Common myeloid progenitor, CD34-positive (primary cell): Measurements from ENCODE around the gene GPR68.
"Not testable (repeated sequence)": the region's sequence is repeated elsewhere in the genome, so short reads cannot be mapped to it uniquely, and the experiment has no call there.

Experiments
- CTCF ChIA-PET: fragments of 350-600 bp; sonication (Branson Sonifier 250); formaldehyde crosslinking; loops from one replicate; lab custom pipeline; 2021; ENCODE audit warnings: antibody characterized with exemption; lab: Charles Lee
- POLR2A ChIA-PET: fragments of 350-600 bp; sonication (Branson Sonifier 250); formaldehyde crosslinking; loops from one replicate; lab custom pipeline; 2021; ENCODE audit warnings: antibody characterized with exemption; lab: Charles Lee
- DNase-seq, 3 donors: peaks; one replicate each; pipeline versions ENCODE4 v3.0.0 to v3.0.0-alpha.2; 2013
- H3K27ac ChIP-seq, 2 experiments: 1 replicate in 1 of 2; 2 replicates in 1 of 2; pipeline ENCODE4 v1.7.0; 2013; ENCODE audit warnings: inconsistent platforms in 2 of 2, low read length in 2 of 2, mild to moderate bottlenecking in 2 of 2, low read depth in 1 of 2, moderate library complexity in 1 of 2; ENCODE audit not compliant: severe bottlenecking in 2 of 2, insufficient read depth in 1 of 2, poor library complexity in 1 of 2
- H3K27me3 ChIP-seq, 5 experiments: replicated peaks in 2 of 5; 1 replicate in 3 of 5; 2 replicates in 2 of 5; pipeline versions ENCODE4 v1.6.1 to v1.7.0; 2013; ENCODE audit warnings: low read length in 4 of 5, mild to moderate bottlenecking in 2 of 5, moderate library complexity in 2 of 5, inconsistent platforms in 1 of 5; ENCODE audit not compliant: insufficient read depth in 5 of 5, control insufficient read depth in 4 of 5
- H3K36me3 ChIP-seq, 4 experiments: 1 replicate in 2 of 4; 2 replicates in 2 of 4; pipeline versions ENCODE4 v1.6.1 to v1.7.0; 2013; ENCODE audit warnings: low read length in 3 of 4, control low read depth in 1 of 4, mild to moderate bottlenecking in 1 of 4; ENCODE audit not compliant: control insufficient read depth in 4 of 4, insufficient read depth in 4 of 4
- H3K4me1 ChIP-seq, 4 experiments: 1 replicate in 3 of 4; 2 replicates in 1 of 4; pipeline versions ENCODE4 v1.6.1 to v1.7.1; 2013; ENCODE audit warnings: low read length in 3 of 4, mild to moderate bottlenecking in 3 of 4, control low read depth in 1 of 4, inconsistent platforms in 1 of 4, moderate library complexity in 1 of 4; ENCODE audit not compliant: control insufficient read depth in 4 of 4, insufficient read depth in 4 of 4; ENCODE audit errors: control extremely low read depth in 1 of 4
- H3K4me3 ChIP-seq, 7 experiments: 1 replicate in 4 of 7; 2 replicates in 3 of 7; pipeline versions ENCODE4 v1.5.1 to v1.7.0; 2013; ENCODE audit warnings: mild to moderate bottlenecking in 7 of 7, low read length in 6 of 7, moderate library complexity in 6 of 7, inconsistent platforms in 2 of 7, low read depth in 2 of 7, control low read depth in 1 of 7; ENCODE audit not compliant: insufficient read depth in 4 of 7, control insufficient read depth in 1 of 7; ENCODE audit errors: extremely low read depth in 1 of 7
- H3K9me3 ChIP-seq, 5 experiments: 1 replicate in 4 of 5; 2 replicates in 1 of 5; pipeline versions ENCODE4 v1.6.1 to v1.7.1; 2013; ENCODE audit warnings: low read length in 4 of 5, mild to moderate bottlenecking in 2 of 5, inconsistent platforms in 1 of 5, low read depth in 1 of 5, moderate library complexity in 1 of 5; ENCODE audit not compliant: control insufficient read depth in 4 of 5, insufficient read depth in 2 of 5; ENCODE audit errors: control extremely low read depth in 1 of 5
- WGBS: methylation state at CpG from one replicate; pipeline ENCODE4 v1.1.5; 2013; ENCODE audit not compliant: insufficient coverage; 5-methylcytosine and 5-hydroxymethylcytosine counted together

Gene GPR68

GRCh38 chr14:91249841-91250616 lies 5.5 kb upstream of the GPR68 start:
- Histone ChIP-seq H3K27me3 (peaks cover 0 to 28% (median 2%) of the 10 kb centered on the region in 5 experiments), H3K4me3 (peak overlapping the region in 4 of 7 experiments; percentile 8 to 42 (median 21)), H3K27ac (no peak overlapping the region), H3K4me1 (peaks cover 10 to 82% (median 38%) of the 10 kb centered on the region in 4 experiments), H3K36me3 (no peaks in the 10 kb centered on the region), H3K9me3 (no peaks in the 10 kb centered on the region)
- 2% methylated on average over 6 of the region's 10 CpGs for WGBS
- CTCF ChIA-PET, result interaction anchor here (0.9 to 1.7 kb wide), 5 partner anchors 8 to 39 kb away, joined by 3 to 4 read pairs (median 3); no protein-coding TSS in a partner anchor
- peak; percentile 59 to 87 (median 82) for DNase-seq
- POLR2A ChIA-PET, result interaction anchor here (1.2 kb wide), 1 partner anchor 11 kb away, joined by 7 read pairs; no protein-coding TSS in a partner anchor

- no peaks in the 10 kb centered on the region for H3K9me3 ChIP-seq
- CTCF ChIA-PET, result interaction anchor here (0.7 kb wide), 1 partner anchor 40 kb away, joined by 5 read pairs; no protein-coding TSS in a partner anchor
- peak in 1 of 3 donors; percentile 41 for DNase-seq
- H3K27me3 ChIP-seq, result no peaks in the 10 kb centered on the region
- POLR2A ChIA-PET, result no interaction called here
- WGBS, result 98% methylated on average over 11 of the region's 15 CpGs
- H3K4me3 ChIP-seq, result no peak overlapping the region
- H3K36me3 ChIP-seq, result no peaks in the 10 kb centered on the region
- no peak overlapping the region for H3K27ac ChIP-seq
- peaks cover 17 to 85% (median 55%) of the 10 kb centered on the region in 4 experiments for H3K4me1 ChIP-seq
Measured at GRCh38 chr14:91246051-91246852, 1.7 kb upstream of the GPR68 start.

- H3K27ac ChIP-seq, DNase-seq, H3K4me3 ChIP-seq, H3K36me3 ChIP-seq, H3K9me3 ChIP-seq, POLR2A ChIA-PET, H3K27me3 ChIP-seq: not testable (repeated sequence)
- WGBS, result 99% methylated on average over 5 of the region's 8 CpGs
- CTCF ChIA-PET, result interaction anchor here (0.7 kb wide), 1 partner anchor 40 kb away, joined by 5 read pairs; no protein-coding TSS in a partner anchor
- peaks cover 12 to 84% (median 51%) of the 10 kb centered on the region in 4 experiments for H3K4me1 ChIP-seq
Measured at GRCh38 chr14:91245616-91246015, 1.1 kb upstream of the GPR68 start.

GRCh38 chr14:91245029-91245428 lies 525 bp upstream of the GPR68 start:
- no peaks in the 10 kb centered on the region for H3K27me3 ChIP-seq
- ChIA-PET POLR2A (no interaction called here), CTCF (no interaction called here)
- H3K36me3 ChIP-seq, result no peaks in the 10 kb centered on the region
- no peak overlapping the region for H3K27ac ChIP-seq
- DNase-seq, result no peak
- peaks cover 10 to 78% (median 45%) of the 10 kb centered on the region in 4 experiments for H3K4me1 ChIP-seq
- 75% methylated on average over 6 of the region's 9 CpGs for WGBS
- no peaks in the 10 kb centered on the region for H3K9me3 ChIP-seq
- H3K4me3 ChIP-seq, result no peak overlapping the region

GRCh38 chr14:91243074-91243471 lies 1.4 kb downstream of the GPR68 start:
- ChIA-PET POLR2A (no interaction called here), CTCF (interaction anchor here (0.6 to 3.3 kb wide), 5 partner anchors 10 to 399 kb away, joined by 3 to 20 read pairs (median 5); no protein-coding TSS in a partner anchor)
- H3K27ac ChIP-seq, result no peak overlapping the region
- peaks cover 0 to 15% (median 0%) of the 10 kb centered on the region in 5 experiments for H3K27me3 ChIP-seq
- peaks cover 0 to 9% (median 0%) of the 10 kb centered on the region in 5 experiments for H3K9me3 ChIP-seq
- peaks cover 8 to 74% (median 39%) of the 10 kb centered on the region in 4 experiments for H3K4me1 ChIP-seq
- H3K4me3 ChIP-seq, result peak overlapping the region in 3 of 7 experiments; percentile 47 to 67 (median 50)
- no peak for DNase-seq
- no peaks in the 10 kb centered on the region for H3K36me3 ChIP-seq
- 81% methylated on average over 3 of the region's 6 CpGs for WGBS

GRCh38 chr14:91242635-91243034 lies 1.9 kb downstream of the GPR68 start:
- POLR2A ChIA-PET, result no interaction called here

More at GRCh38 chr14:91242635-91243034, 1.9 kb downstream of the GPR68 start:
- Histone ChIP-seq H3K27me3 (peaks cover 0 to 20% (median 4%) of the 10 kb centered on the region in 5 experiments), H3K9me3 (peaks cover 0 to 9% (median 0%) of the 10 kb centered on the region in 5 experiments), H3K4me3 (peak overlapping the region in 3 of 7 experiments; percentile 47 to 67 (median 50)), H3K36me3 (no peaks in the 10 kb centered on the region), H3K27ac (no peak overlapping the region), H3K4me1 (peaks cover 8 to 75% (median 39%) of the 10 kb centered on the region in 4 experiments)
- DNase-seq, result no peak
- CTCF ChIA-PET, result interaction anchor here (0.6 to 3.3 kb wide), 5 partner anchors 7 to 399 kb away, joined by 3 to 20 read pairs (median 4); no protein-coding TSS in a partner anchor
- WGBS, result 88% methylated on average over 1 of the region's 4 CpGs
